Sigmoid colon (tissue), 7 donors: ENCODE measurements around the gene PECR. TPM values are rescaled to one million over a fixed set of nuclear protein-coding genes. Genes with fewer than 3 reads are reported as not detected.

Source experiments
- DNase-seq: peaks from one replicate; pipeline ENCODE4 v3.0.0-alpha.2; 2019
- H3K27ac ChIP-seq, 4 donors: fragments of 200-600 bp; sonication (generic); one replicate each; pipeline ENCODE4 v1.5.1; 2016 to 2019; ENCODE audit warnings: mild to moderate bottlenecking in 1 of 4
- H3K27me3 ChIP-seq, 3 donors: fragments of 200-600 bp; sonication (generic); one replicate each; pipeline ENCODE4 v1.5.1; 2019; ENCODE audit warnings: mild to moderate bottlenecking in 1 of 3
- H3K36me3 ChIP-seq, 4 donors: fragments of 200-600 bp; sonication (generic); one replicate each; pipeline ENCODE4 v1.5.1; 2016 to 2019
- H3K4me1 ChIP-seq, 4 donors: fragments of 200-600 bp; sonication (generic); one replicate each; pipeline ENCODE4 v1.5.1; 2017 to 2019
- H3K4me3 ChIP-seq, 4 donors: fragments of 200-600 bp; sonication (generic); one replicate each; pipeline ENCODE4 v1.5.1; 2017 to 2019; ENCODE audit warnings: mild to moderate bottlenecking in 2 of 4, moderate library complexity in 1 of 4
- H3K9me3 ChIP-seq, 4 donors: fragments of 200-600 bp in 3 of 4; sonication (generic) in 3 of 4; one replicate each; pipeline versions ENCODE4 v1.5.1 to v1.6.1; 2013 to 2019
- EP300 ChIP-seq, 4 donors: sonication (generic); formaldehyde crosslinking; IDR thresholded peaks; one replicate each; pipeline ENCODE4 v1.6.1; 2017; ENCODE audit warnings: antibody characterized with exemption in 4 of 4
- POLR2A ChIP-seq, 2 donors: fragments of 450-650 bp; IDR thresholded peaks; one replicate each; pipeline ENCODE4 v1.6.1; 2016; ENCODE audit warnings: antibody characterized with exemption in 2 of 2, mild to moderate bottlenecking in 2 of 2, moderate library complexity in 2 of 2
- POLR2AphosphoS5 ChIP-seq, 4 donors: sonication (generic); formaldehyde crosslinking; IDR thresholded peaks; one replicate each; pipeline ENCODE4 v1.6.1; 2017; ENCODE audit warnings: antibody characterized with exemption in 4 of 4
- WGBS, 2 donors: extraction: QIAGEN DNeasy Blood & Tissue Kit; methylation state at CpG; one replicate each; pipeline ENCODE4 v1.1.7; 2013; 5-methylcytosine and 5-hydroxymethylcytosine counted together
- intact Hi-C: fragments of 100-400 bp; cut with DNase I; formaldehyde crosslinking; loops from one replicate; pipeline ENCODE4 v1.15.1; 2023
- polyA plus RNA-seq, 3 donors: library from polyadenylated mRNA; stranded (reverse); fragments of 200-250 nt; gene quantifications; one replicate each; pipeline ENCODE4 v1.2.3, GENCODE V29; 2013
- total RNA-seq, 4 donors: library from RNA; depleted of rRNA; stranded (reverse); fragments of >200 nt; gene quantifications; one replicate each; pipeline ENCODE4 v1.1.0, GENCODE V29; 2016
- TF ChIP-seq, protein P1 (sequence below), 4 experiments: fragments of 450-650 bp in 3 of 4; fragments of 200-600 bp in 1 of 4; IDR thresholded peaks; one replicate each; pipeline ENCODE4 v1.5.1; 2016 to 2019; ENCODE audit warnings: antibody characterized with exemption in 4 of 4, mild to moderate bottlenecking in 3 of 4, moderate library complexity in 2 of 4
- donor health status: healthy with polysubstance abuse.
- donor health status: Bipolar disorder and iron deficiency.
- donor health status: healthy.

PECR gene
- total and polyA plus RNA-seq, 7 donors, result 5.0 to 25.9 (median 13.9) TPM

GRCh38 chr2:216118474-216118873, 36.9 kb upstream of the PECR start:
- 94 to 96% methylated on average over 1 of the region's 1 CpG for WGBS, 2 donors
- intact Hi-C loops, result no loop called here
- H3K36me3 ChIP-seq, result peaks cover 16 to 84% (median 29%) of the 10 kb centered on the region in 4 donors

DNA sequence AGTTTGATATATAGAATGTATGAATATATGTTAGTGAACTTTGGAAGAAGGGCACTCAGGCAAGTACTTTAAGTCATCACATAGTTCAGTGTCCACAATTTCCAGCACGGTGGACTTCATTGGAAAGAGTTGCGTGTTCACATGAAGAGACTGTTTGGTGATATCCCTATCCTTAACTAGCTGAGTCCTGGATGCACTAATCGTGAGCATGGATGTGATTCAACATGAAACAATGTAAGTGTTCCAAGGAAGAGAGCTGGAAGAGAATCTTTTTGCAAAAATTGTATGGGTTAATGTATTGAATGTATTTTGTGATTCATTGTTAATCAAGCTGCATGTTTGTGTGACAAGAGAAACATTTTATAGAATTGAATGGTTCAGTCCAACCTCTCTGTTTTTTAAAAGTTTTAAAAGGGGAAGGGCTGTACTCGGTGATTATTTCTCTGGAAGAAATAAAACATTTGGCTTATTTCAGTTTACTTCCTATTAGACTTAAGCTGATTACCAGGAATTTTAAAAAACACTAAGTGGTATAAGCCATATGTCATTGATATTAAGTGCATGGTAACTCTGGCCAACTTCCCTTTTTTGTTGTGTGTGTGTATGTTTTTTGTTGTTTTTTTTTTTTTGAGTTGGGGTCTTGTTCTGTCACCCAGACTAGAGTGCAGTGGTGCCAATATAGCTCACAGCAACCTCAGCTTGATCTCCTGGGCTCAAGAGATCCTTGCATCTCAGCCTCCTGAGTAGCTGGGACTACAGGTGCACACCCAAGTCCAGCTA, 36.1 kb upstream of the PECR start:
- H3K4me1 ChIP-seq, result peaks cover 0 to 35% (median 13%) of the 10 kb centered on the region in 4 donors
- H3K9me3 ChIP-seq, result no peaks in the 10 kb centered on the region
- DNase-seq, result no peak
- no peaks in the 10 kb centered on the region for H3K27me3 ChIP-seq
- peaks cover 12 to 84% (median 26%) of the 10 kb centered on the region in 4 donors for H3K36me3 ChIP-seq
- no peak overlapping the region for H3K27ac ChIP-seq
- H3K4me3 ChIP-seq, result no peak overlapping the region
- no peak for TF ChIP-seq POLR2A (IDR thresholded peaks at IDR 0.05)
- WGBS, 2 donors, result 81 to 88% methylated on average over 4 of the region's 4 CpGs
- intact Hi-C loops, result no loop called here

More at GRCh38 chr2:216118474-216118873, 36.9 kb upstream of the PECR start:
- no peak overlapping the region for H3K27ac ChIP-seq
- TF ChIP-seq POLR2AphosphoS5 (IDR thresholded peaks at IDR 0.05) (no peak), POLR2A (IDR thresholded peaks at IDR 0.05) (no peak), EP300 (IDR thresholded peaks at IDR 0.05) (no peak)
- TF ChIP-seq, protein P1, sequence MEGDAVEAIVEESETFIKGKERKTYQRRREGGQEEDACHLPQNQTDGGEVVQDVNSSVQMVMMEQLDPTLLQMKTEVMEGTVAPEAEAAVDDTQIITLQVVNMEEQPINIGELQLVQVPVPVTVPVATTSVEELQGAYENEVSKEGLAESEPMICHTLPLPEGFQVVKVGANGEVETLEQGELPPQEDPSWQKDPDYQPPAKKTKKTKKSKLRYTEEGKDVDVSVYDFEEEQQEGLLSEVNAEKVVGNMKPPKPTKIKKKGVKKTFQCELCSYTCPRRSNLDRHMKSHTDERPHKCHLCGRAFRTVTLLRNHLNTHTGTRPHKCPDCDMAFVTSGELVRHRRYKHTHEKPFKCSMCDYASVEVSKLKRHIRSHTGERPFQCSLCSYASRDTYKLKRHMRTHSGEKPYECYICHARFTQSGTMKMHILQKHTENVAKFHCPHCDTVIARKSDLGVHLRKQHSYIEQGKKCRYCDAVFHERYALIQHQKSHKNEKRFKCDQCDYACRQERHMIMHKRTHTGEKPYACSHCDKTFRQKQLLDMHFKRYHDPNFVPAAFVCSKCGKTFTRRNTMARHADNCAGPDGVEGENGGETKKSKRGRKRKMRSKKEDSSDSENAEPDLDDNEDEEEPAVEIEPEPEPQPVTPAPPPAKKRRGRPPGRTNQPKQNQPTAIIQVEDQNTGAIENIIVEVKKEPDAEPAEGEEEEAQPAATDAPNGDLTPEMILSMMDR (IDR thresholded peaks at IDR 0.05), result no peak
- H3K4me1 ChIP-seq, result peaks cover 0 to 35% (median 13%) of the 10 kb centered on the region in 4 donors
- no peak overlapping the region for H3K4me3 ChIP-seq
- no peaks in the 10 kb centered on the region for H3K27me3 ChIP-seq
- DNase-seq, result no peak
- H3K9me3 ChIP-seq, result no peaks in the 10 kb centered on the region

GRCh38 chr2:216116418-216116817, 34.8 kb upstream of the PECR start:
- TF ChIP-seq, protein P1 (IDR thresholded peaks at IDR 0.05), result no peak
- no peak for TF ChIP-seq POLR2A (IDR thresholded peaks at IDR 0.05)
- TF ChIP-seq EP300 (IDR thresholded peaks at IDR 0.05), result no peak
- TF ChIP-seq POLR2AphosphoS5 (IDR thresholded peaks at IDR 0.05), result no peak
- Histone ChIP-seq H3K27me3 (no peaks in the 10 kb centered on the region), H3K9me3 (no peaks in the 10 kb centered on the region), H3K4me1 (peaks cover 0 to 40% (median 13%) of the 10 kb centered on the region in 4 donors), H3K36me3 (peaks cover 9 to 83% (median 21%) of the 10 kb centered on the region in 4 donors), H3K4me3 (no peak overlapping the region), H3K27ac (no peak overlapping the region)
- intact Hi-C loops, result no loop called here
- no peak for DNase-seq
- 97 to 100% methylated on average over 1 of the region's 1 CpG for WGBS, 2 donors

GRCh38 chr2:216114714-216115531, 33.3 kb upstream of the PECR start:
- peaks cover 5 to 78% (median 17%) of the 10 kb centered on the region in 4 donors for H3K36me3 ChIP-seq
- no peaks in the 10 kb centered on the region for H3K9me3 ChIP-seq
- H3K27ac ChIP-seq, result peak overlapping the region; percentile 79 to 85 (median 80)
- intact Hi-C loops, result loop anchor here (5.0 kb wide), 1 partner anchor 297 kb away; the partner anchor contains the start of gene SMARCAL1
- no peaks in the 10 kb centered on the region for H3K27me3 ChIP-seq
- TF ChIP-seq EP300 (IDR thresholded peaks at IDR 0.05) (no peak), POLR2AphosphoS5 (IDR thresholded peaks at IDR 0.05) (peak in 2 of 4 donors; percentile 12 to 80)
- TF ChIP-seq, protein P1 (IDR thresholded peaks at IDR 0.05), result peak; percentile 77 to 85 (median 80)
- H3K4me3 ChIP-seq, result peak overlapping the region; percentile 44 to 55 (median 53)
- DNase-seq, result peak; percentile 99
- 4 to 8% methylated on average over 29 of the region's 29 CpGs for WGBS, 2 donors
- H3K4me1 ChIP-seq, result peaks cover 0 to 54% (median 27%) of the 10 kb centered on the region in 4 donors

GRCh38 chr2:216114382-216114713, 32.7 kb upstream of the PECR start:
- Histone ChIP-seq H3K4me1 (peaks cover 0 to 56% (median 30%) of the 10 kb centered on the region in 4 donors), H3K4me3 (peak overlapping the region in 1 of 4 donors; percentile 55), H3K27ac (peak overlapping the region; percentile 63 to 85 (median 80)), H3K27me3 (no peaks in the 10 kb centered on the region), H3K9me3 (no peaks in the 10 kb centered on the region), H3K36me3 (peaks cover 5 to 73% (median 16%) of the 10 kb centered on the region in 4 donors)
- TF ChIP-seq POLR2A (IDR thresholded peaks at IDR 0.05) (no peak), POLR2AphosphoS5 (IDR thresholded peaks at IDR 0.05) (no peak), EP300 (IDR thresholded peaks at IDR 0.05) (no peak)
- TF ChIP-seq, protein P1 (IDR thresholded peaks at IDR 0.05), result no peak
- no peak for DNase-seq
- 11 to 29% methylated on average over 4 of the region's 4 CpGs for WGBS, 2 donors
- intact Hi-C loops, result loop anchor here (5.0 kb wide), 1 partner anchor 298 kb away; the partner anchor contains the start of gene SMARCAL1
